ENCODE results near the gene KIAA1958.

KIAA1958 gene

GRCh38 chr9:112648624-112649023 is 162.0 kb downstream of the KIAA1958 start:
- DNase-seq (ENCODE audit: extremely low spot score) = no peak
- ChIA-PET CTCF (no interaction called here), POLR2A (no interaction called here)
- TF ChIP-seq, protein P1, sequence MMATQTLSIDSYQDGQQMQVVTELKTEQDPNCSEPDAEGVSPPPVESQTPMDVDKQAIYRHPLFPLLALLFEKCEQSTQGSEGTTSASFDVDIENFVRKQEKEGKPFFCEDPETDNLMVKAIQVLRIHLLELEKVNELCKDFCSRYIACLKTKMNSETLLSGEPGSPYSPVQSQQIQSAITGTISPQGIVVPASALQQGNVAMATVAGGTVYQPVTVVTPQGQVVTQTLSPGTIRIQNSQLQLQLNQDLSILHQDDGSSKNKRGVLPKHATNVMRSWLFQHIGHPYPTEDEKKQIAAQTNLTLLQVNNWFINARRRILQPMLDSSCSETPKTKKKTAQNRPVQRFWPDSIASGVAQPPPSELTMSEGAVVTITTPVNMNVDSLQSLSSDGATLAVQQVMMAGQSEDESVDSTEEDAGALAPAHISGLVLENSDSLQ (IDR thresholded peaks at IDR 0.05) = no peak
- TF ChIP-seq ELF4 (IDR thresholded peaks at IDR 0.05) (no peak), LEF1 (IDR thresholded peaks at IDR 0.05; ENCODE audit: borderline replicate concordance) (no peak), SUZ12 (IDR thresholded peaks at IDR 0.05) (no peak), SP1 (IDR thresholded peaks at IDR 0.05) (no peak), ARNT (IDR thresholded peaks at IDR 0.05) (no peak), HDGF (IDR thresholded peaks at IDR 0.05; ENCODE audit: borderline replicate concordance) (no peak), NFRKB (IDR thresholded peaks at IDR 0.05) (no peak), FOXA1 (IDR thresholded peaks at IDR 0.05) (no peak), FOXK2 (IDR thresholded peaks at IDR 0.05) (no peak), L3MBTL2 (conservative IDR thresholded peaks at IDR 0.05) (no peak), TARDBP (IDR thresholded peaks at IDR 0.05) (no peak), CTBP1 (IDR thresholded peaks at IDR 0.05; ENCODE audit: borderline replicate concordance) (no peak), BHLHE40 (IDR thresholded peaks at IDR 0.05; ENCODE audit: borderline replicate concordance) (no peak), ZNF384 (IDR thresholded peaks at IDR 0.05) (no peak), FOXM1 (IDR thresholded peaks at IDR 0.05; ENCODE audit: borderline replicate concordance) (no peak)

GRCh38 chr9:112654282-112654681 is 167.7 kb downstream of the KIAA1958 start:
- DNase-seq (ENCODE audit: extremely low spot score) = no peak
- CTCF ChIA-PET = no interaction called here
- POLR2A ChIA-PET = no interaction called here

GRCh38 chr9:112655668-112656067 is 169.0 kb downstream of the KIAA1958 start:
- DNase-seq (ENCODE audit: extremely low spot score) = no peak
- no peak for TF ChIP-seq TARDBP (IDR thresholded peaks at IDR 0.05)
- CTCF ChIA-PET = no interaction called here
- POLR2A ChIA-PET = no interaction called here

More at GRCh38 chr9:112654282-112654681, 167.7 kb downstream of the KIAA1958 start:
- TF ChIP-seq L3MBTL2 (conservative IDR thresholded peaks at IDR 0.05) (no peak), ZNF384 (IDR thresholded peaks at IDR 0.05) (no peak), SUZ12 (IDR thresholded peaks at IDR 0.05) (no peak), FOXM1 (IDR thresholded peaks at IDR 0.05; ENCODE audit: borderline replicate concordance) (no peak), LEF1 (IDR thresholded peaks at IDR 0.05; ENCODE audit: borderline replicate concordance) (no peak), SP1 (IDR thresholded peaks at IDR 0.05) (no peak), ELF4 (IDR thresholded peaks at IDR 0.05) (no peak), ARNT (IDR thresholded peaks at IDR 0.05) (no peak), CTBP1 (IDR thresholded peaks at IDR 0.05; ENCODE audit: borderline replicate concordance) (no peak), BHLHE40 (IDR thresholded peaks at IDR 0.05; ENCODE audit: borderline replicate concordance) (no peak), FOXA1 (IDR thresholded peaks at IDR 0.05) (no peak), TARDBP (IDR thresholded peaks at IDR 0.05) (no peak), HDGF (IDR thresholded peaks at IDR 0.05; ENCODE audit: borderline replicate concordance) (no peak), NFRKB (IDR thresholded peaks at IDR 0.05) (no peak), FOXK2 (IDR thresholded peaks at IDR 0.05) (no peak)
- TF ChIP-seq, protein P1 (IDR thresholded peaks at IDR 0.05) = no peak

GRCh38 chr9:112659906-112660305 is 173.3 kb downstream of the KIAA1958 start:
- POLR2A ChIA-PET = no interaction called here
- no peak for DNase-seq (ENCODE audit: extremely low spot score)
- TF ChIP-seq LEF1 (IDR thresholded peaks at IDR 0.05; ENCODE audit: borderline replicate concordance) (no peak), TARDBP (IDR thresholded peaks at IDR 0.05) (no peak), ZNF384 (IDR thresholded peaks at IDR 0.05) (no peak), L3MBTL2 (conservative IDR thresholded peaks at IDR 0.05) (no peak), NFRKB (IDR thresholded peaks at IDR 0.05) (no peak), BHLHE40 (IDR thresholded peaks at IDR 0.05; ENCODE audit: borderline replicate concordance) (no peak), FOXA1 (IDR thresholded peaks at IDR 0.05) (no peak), FOXK2 (IDR thresholded peaks at IDR 0.05) (no peak), FOXM1 (IDR thresholded peaks at IDR 0.05; ENCODE audit: borderline replicate concordance) (no peak), ARNT (IDR thresholded peaks at IDR 0.05) (no peak), CTBP1 (IDR thresholded peaks at IDR 0.05; ENCODE audit: borderline replicate concordance) (no peak)
- TF ChIP-seq, protein P1 (IDR thresholded peaks at IDR 0.05) = no peak
- CTCF ChIA-PET = no interaction called here

DNA sequence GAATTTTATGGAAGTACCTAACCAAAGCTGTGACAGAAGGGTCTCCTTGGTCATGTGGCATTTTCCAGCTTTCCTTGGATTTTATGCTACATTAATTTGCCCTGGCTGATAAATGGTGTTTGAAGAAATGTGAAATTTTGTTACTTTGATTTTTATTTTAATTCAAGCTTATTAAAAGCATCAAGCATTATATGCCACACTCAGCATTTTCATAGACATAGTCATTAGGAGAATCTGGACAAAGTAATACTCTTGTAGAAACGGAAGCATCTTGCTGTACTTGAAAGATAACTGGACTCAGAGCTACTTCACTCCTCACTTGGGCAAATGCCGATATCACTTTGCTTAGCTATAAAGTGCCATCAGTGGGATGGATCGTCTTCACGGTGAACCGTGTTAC is 177.1 kb downstream of the KIAA1958 start:
- CTCF ChIA-PET = interaction anchor here (0.9 kb wide), 1 partner anchor 115 kb away, joined by 4 read pairs; no protein-coding TSS in a partner anchor
- no peak for TF ChIP-seq FOXK2 (IDR thresholded peaks at IDR 0.05)
- POLR2A ChIA-PET = no interaction called here
- no peak for DNase-seq (ENCODE audit: extremely low spot score)

- no peak for DNase-seq (ENCODE audit: extremely low spot score)
- CTCF ChIA-PET = no interaction called here
- no peak for TF ChIP-seq SUZ12 (IDR thresholded peaks at IDR 0.05)
- no peak for TF ChIP-seq SP1 (IDR thresholded peaks at IDR 0.05)
- no peak for TF ChIP-seq L3MBTL2 (conservative IDR thresholded peaks at IDR 0.05)
- TF ChIP-seq TARDBP (IDR thresholded peaks at IDR 0.05) = no peak
- no peak for TF ChIP-seq BHLHE40 (IDR thresholded peaks at IDR 0.05; ENCODE audit: borderline replicate concordance)
- no peak for TF ChIP-seq FOXA1 (IDR thresholded peaks at IDR 0.05)
- no peak for TF ChIP-seq ARNT (IDR thresholded peaks at IDR 0.05)
- POLR2A ChIA-PET = no interaction called here
These were observed 177.9 kb downstream of the KIAA1958 start for GRCh38 chr9:112664531-112664930.

GRCh38 chr9:112665347-112665746 is 178.7 kb downstream of the KIAA1958 start:
- ChIA-PET CTCF (no interaction called here), POLR2A (no interaction called here)
- no peak for DNase-seq (ENCODE audit: extremely low spot score)
- TF ChIP-seq NFRKB (IDR thresholded peaks at IDR 0.05) = no peak
- no peak for TF ChIP-seq HDGF (IDR thresholded peaks at IDR 0.05; ENCODE audit: borderline replicate concordance)
- no peak for TF ChIP-seq SUZ12 (IDR thresholded peaks at IDR 0.05)
- no peak for TF ChIP-seq TARDBP (IDR thresholded peaks at IDR 0.05)
- TF ChIP-seq ARNT (IDR thresholded peaks at IDR 0.05) = no peak
- no peak for TF ChIP-seq BHLHE40 (IDR thresholded peaks at IDR 0.05; ENCODE audit: borderline replicate concordance)
- TF ChIP-seq FOXM1 (IDR thresholded peaks at IDR 0.05; ENCODE audit: borderline replicate concordance) = no peak
- TF ChIP-seq ZNF384 (IDR thresholded peaks at IDR 0.05) = no peak
- no peak for TF ChIP-seq FOXK2 (IDR thresholded peaks at IDR 0.05)
- no peak for TF ChIP-seq CTBP1 (IDR thresholded peaks at IDR 0.05; ENCODE audit: borderline replicate concordance)
- TF ChIP-seq, protein P1 (IDR thresholded peaks at IDR 0.05) = no peak
- no peak for TF ChIP-seq SP1 (IDR thresholded peaks at IDR 0.05)
- no peak for TF ChIP-seq ELF4 (IDR thresholded peaks at IDR 0.05)
- TF ChIP-seq LEF1 (IDR thresholded peaks at IDR 0.05; ENCODE audit: borderline replicate concordance) = no peak
